MM.1S (cell line): ENCODE data around the gene PVRIG.

Source experiments
- CTCF ChIP-seq: fragments of 300-600 bp; sonication (generic); IDR thresholded peaks from 2 replicates; pipeline ENCODE4 v1.5.1; 2016; ENCODE audit warnings: antibody characterized with exemption, low read length, mixed read lengths
- EZH2phosphoT487 ChIP-seq: fragments of 300-600 bp; sonication (generic); IDR thresholded peaks from 2 replicates; pipeline ENCODE4 v1.6.1; 2018; ENCODE audit warnings: antibody characterized with exemption, low read length

GRCh38 chr7:100257017-100257416 is 37.3 kb downstream of the PVRIG start:
- TF ChIP-seq CTCF = no peak
- no peak for TF ChIP-seq EZH2phosphoT487
